Neural cell (in vitro differentiated cells): Measurements from ENCODE around the gene PARP9. TPM values are rescaled to one million over a fixed set of nuclear protein-coding genes. Genes with fewer than 3 reads are reported as not detected.

Source experiments
- H2AFZ ChIP-seq: fragments of 200-600, 300-800 bp; sonication (generic), shearing (Covaris generic); 2 replicates; pipeline ENCODE4 v1.6.0; 2014; ENCODE audit warnings: low read depth, mild to moderate bottlenecking, antibody characterized with exemption, low read length, moderate library complexity
- H3F3A ChIP-seq: fragments of 200-600 bp; shearing (Covaris generic); 2 replicates; pipeline ENCODE4 v1.6.1; 2016; ENCODE audit warnings: mild to moderate bottlenecking, moderate library complexity, mixed read lengths, antibody characterized with exemption, low read length; ENCODE audit not compliant: insufficient read depth, poor library complexity, severe bottlenecking
- H3K27ac ChIP-seq: fragments of 200-600, 300-800 bp; sonication (generic), shearing (Covaris generic); 2 replicates; pipeline ENCODE4 v1.5.1; 2014; ENCODE audit warnings: mild to moderate bottlenecking, low read length, moderate library complexity
- H3K27me3 ChIP-seq: fragments of 300-800, 200-600 bp; sonication (generic), shearing (Covaris generic); 2 replicates; pipeline ENCODE4 v1.6.0; 2014; ENCODE audit warnings: mild to moderate bottlenecking, low read depth, low read length, moderate library complexity; ENCODE audit not compliant: insufficient read depth
- H3K36me3 ChIP-seq: fragments of 300-800, 200-600 bp; sonication (generic), shearing (Covaris generic); 2 replicates; pipeline ENCODE4 v1.5.1; 2014; ENCODE audit warnings: mild to moderate bottlenecking, antibody characterized with exemption, low read length, moderate library complexity; ENCODE audit not compliant: insufficient read depth
- H3K4me2 ChIP-seq: fragments of 300-800, 200-600 bp; sonication (generic), shearing (Covaris generic); 2 replicates; pipeline ENCODE4 v1.6.0; 2014; ENCODE audit warnings: mild to moderate bottlenecking, low read length
- H3K4me3 ChIP-seq: fragments of 300-800, 200-600 bp; sonication (generic), shearing (Covaris generic); 2 replicates; pipeline ENCODE4 v1.5.1; 2014; ENCODE audit warnings: mild to moderate bottlenecking, low read length, moderate library complexity
- H3K79me2 ChIP-seq: fragments of 200-600 bp; shearing (Covaris generic); replicated peaks from 2 replicates; pipeline ENCODE4 v1.6.0; 2014; ENCODE audit warnings: mild to moderate bottlenecking, low read length, moderate library complexity; ENCODE audit not compliant: insufficient read depth
- H3K9ac ChIP-seq: fragments of 300-800, 200-600 bp; sonication (generic), shearing (Covaris generic); 2 replicates; pipeline ENCODE4 v1.6.1; 2016; ENCODE audit warnings: mild to moderate bottlenecking, low read length, mixed read lengths
- H3K9me2 ChIP-seq: fragments of 200-600 bp; shearing (Covaris generic); 2 replicates; pipeline ENCODE4 v1.6.1; 2016; ENCODE audit warnings: mild to moderate bottlenecking, low read length, mixed read lengths; ENCODE audit not compliant: insufficient read depth
- H3K9me3 ChIP-seq: fragments of 200-600, 300-800 bp; sonication (generic), shearing (Covaris generic); 2 replicates; pipeline ENCODE4 v1.6.1; 2016; ENCODE audit warnings: mild to moderate bottlenecking, mixed run types, low read length, moderate library complexity, mixed read lengths
- H4K20me1 ChIP-seq: fragments of 200-600 bp; shearing (Covaris generic); 2 replicates; pipeline ENCODE4 v1.6.1; 2016; ENCODE audit warnings: mild to moderate bottlenecking, mixed run types; ENCODE audit not compliant: insufficient read depth
- MXI1 ChIP-seq: fragments of 450-650 bp; conservative IDR thresholded peaks from 2 replicates; pipeline ENCODE4 v1.6.1; 2014; ENCODE audit warnings: antibody characterized with exemption, mild to moderate bottlenecking; ENCODE audit not compliant: poor library complexity, severe bottlenecking
- POLR2AphosphoS5 ChIP-seq: IDR thresholded peaks from 2 replicates; pipeline ENCODE4 v1.6.1; 2012
- polyA plus RNA-seq: library from polyadenylated mRNA; depleted of rRNA; stranded (reverse); fragments of >200 nt; gene quantifications from 2 replicates; pipeline ENCODE4 v1.2.3, GENCODE V29; 2014
- small RNA-seq, 3 experiments: library from RNA; depleted of rRNA; stranded (forward); fragments of <200 nt; gene quantifications; one replicate each; pipeline ENCODE3, GENCODE V24; 2012
- TF ChIP-seq, protein P1 (sequence below): fragments of 450-650 bp; IDR thresholded peaks from 2 replicates; pipeline ENCODE4 v1.5.1; 2014; ENCODE audit warnings: antibody characterized with exemption, mild to moderate bottlenecking, moderate library complexity; ENCODE audit not compliant: poor library complexity, severe bottlenecking

PARP9 gene
- polyA plus RNA-seq, 1 donor from 2014 or later = not detected

DNA sequence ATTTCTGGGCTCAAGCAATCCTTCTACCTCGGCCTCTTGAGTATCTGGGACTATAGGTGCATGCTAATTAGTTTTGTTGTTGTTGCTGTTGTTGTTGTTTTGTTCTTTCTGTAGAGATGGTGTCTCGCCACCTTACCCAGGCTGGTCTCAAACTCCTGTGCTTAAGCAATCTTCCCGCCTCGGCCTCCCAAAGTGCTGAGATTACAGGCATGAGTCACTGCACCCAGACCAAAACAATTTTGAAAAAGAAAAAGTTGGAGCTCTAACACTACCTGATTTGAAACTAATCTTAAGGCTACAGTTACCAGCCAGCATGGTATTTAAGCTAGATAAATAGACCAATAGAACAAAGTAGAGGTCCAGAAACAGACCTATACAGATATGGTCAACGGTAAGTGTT lies 79.1 kb downstream of the PARP9 start:
- Histone ChIP-seq H3K79me2 (peaks cover 5% of the 10 kb centered on the region), H3K9me3 (no peaks in the 10 kb centered on the region), H3K27ac (no peak overlapping the region), H3K9me2 (no peaks in the 10 kb centered on the region), H3K36me3 (no peaks in the 10 kb centered on the region), H4K20me1 (no peaks in the 10 kb centered on the region), H3K4me3 (no peak overlapping the region), H3K9ac (no peak overlapping the region), H2AFZ (no peak overlapping the region), H3F3A (no peaks in the 10 kb centered on the region), H3K27me3 (no peaks in the 10 kb centered on the region), H3K4me2 (no peak overlapping the region)
- no peak for TF ChIP-seq MXI1

DNA sequence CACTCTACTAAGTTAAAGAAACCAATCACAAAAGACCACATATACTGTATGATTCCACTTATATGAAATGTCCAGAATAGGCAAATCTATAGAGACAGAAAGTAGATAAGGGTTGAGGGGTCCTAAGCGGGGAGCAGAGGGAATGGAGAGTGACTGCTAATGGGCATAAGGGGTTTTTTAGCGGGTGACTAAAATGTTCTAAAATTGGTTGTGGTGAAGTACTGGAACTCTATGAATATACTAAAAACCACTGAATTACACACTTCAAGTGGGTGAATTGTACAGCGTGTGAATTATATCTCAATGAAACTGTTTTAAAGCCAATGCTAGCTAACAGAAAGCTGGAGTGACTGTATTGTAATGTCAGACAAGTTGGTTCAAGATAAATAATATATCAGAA lies 82.7 kb downstream of the PARP9 start:
- no peaks in the 10 kb centered on the region for H3K9me3 ChIP-seq
- no peaks in the 10 kb centered on the region for H4K20me1 ChIP-seq
- H3K27ac ChIP-seq = no peak overlapping the region
- H3K9me2 ChIP-seq = no peaks in the 10 kb centered on the region
- no peak overlapping the region for H3K4me2 ChIP-seq
- no peak overlapping the region for H3K9ac ChIP-seq
- H3K27me3 ChIP-seq = no peaks in the 10 kb centered on the region
- H3K36me3 ChIP-seq = no peaks in the 10 kb centered on the region
- TF ChIP-seq, protein P1, sequence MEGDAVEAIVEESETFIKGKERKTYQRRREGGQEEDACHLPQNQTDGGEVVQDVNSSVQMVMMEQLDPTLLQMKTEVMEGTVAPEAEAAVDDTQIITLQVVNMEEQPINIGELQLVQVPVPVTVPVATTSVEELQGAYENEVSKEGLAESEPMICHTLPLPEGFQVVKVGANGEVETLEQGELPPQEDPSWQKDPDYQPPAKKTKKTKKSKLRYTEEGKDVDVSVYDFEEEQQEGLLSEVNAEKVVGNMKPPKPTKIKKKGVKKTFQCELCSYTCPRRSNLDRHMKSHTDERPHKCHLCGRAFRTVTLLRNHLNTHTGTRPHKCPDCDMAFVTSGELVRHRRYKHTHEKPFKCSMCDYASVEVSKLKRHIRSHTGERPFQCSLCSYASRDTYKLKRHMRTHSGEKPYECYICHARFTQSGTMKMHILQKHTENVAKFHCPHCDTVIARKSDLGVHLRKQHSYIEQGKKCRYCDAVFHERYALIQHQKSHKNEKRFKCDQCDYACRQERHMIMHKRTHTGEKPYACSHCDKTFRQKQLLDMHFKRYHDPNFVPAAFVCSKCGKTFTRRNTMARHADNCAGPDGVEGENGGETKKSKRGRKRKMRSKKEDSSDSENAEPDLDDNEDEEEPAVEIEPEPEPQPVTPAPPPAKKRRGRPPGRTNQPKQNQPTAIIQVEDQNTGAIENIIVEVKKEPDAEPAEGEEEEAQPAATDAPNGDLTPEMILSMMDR = no peak
- TF ChIP-seq POLR2AphosphoS5 = no peak
- H3F3A ChIP-seq = no peaks in the 10 kb centered on the region
- H3K4me3 ChIP-seq = no peak overlapping the region
- peaks cover 10% of the 10 kb centered on the region for H3K79me2 ChIP-seq
- no peak overlapping the region for H2AFZ ChIP-seq

Small RNAs within 50 kb of the gene (small RNA-seq; reads per million reads assigned to genes)
- 0 reads per million in 3 experiments for gene AC096861.1

Other genes starting within 250 kb of the PARP9 start
- not detected in 2 replicates for gene CSTA, start 239.1 kb downstream of the PARP9 start, polyA plus RNA-seq
- gene MIX23, start 181.1 kb downstream of the PARP9 start, polyA plus RNA-seq = 40.8 and 87.3 TPM in 2 replicates
- 15.1 and 16.2 TPM in 2 replicates for gene FAM162A, start 180.1 kb downstream of the PARP9 start, polyA plus RNA-seq
- gene WDR5B, start 148.2 kb downstream of the PARP9 start, polyA plus RNA-seq = 6.9 and 8.4 TPM in 2 replicates
- gene KPNA1, start 49.4 kb downstream of the PARP9 start, polyA plus RNA-seq = 28.5 and 35.8 TPM in 2 replicates
- not detected in 2 replicates for gene DTX3L, start within 50 bp of the PARP9 start, polyA plus RNA-seq
- not detected in 2 replicates for gene PARP15, start 13.3 kb upstream of the PARP9 start, polyA plus RNA-seq
- gene PARP14, start 116.5 kb upstream of the PARP9 start, polyA plus RNA-seq = 0.28 TPM in 1 of 2 replicates, not detected in the other
- 8.6 and 9.3 TPM in 2 replicates for gene HSPBAP1, start 229.5 kb upstream of the PARP9 start, polyA plus RNA-seq
- gene SLC49A4, start 230.8 kb upstream of the PARP9 start, polyA plus RNA-seq = 16.2 and 16.9 TPM in 2 replicates